Measurements from ENCODE around the gene FCER1A.
"Not testable (repeated sequence)": the region's sequence is repeated elsewhere in the genome, so short reads cannot be mapped to it uniquely, and the experiment has no call there.

FCER1A gene

GRCh38 chr1:159339536-159339935 is 37.4 kb downstream of the FCER1A start:
- Histone ChIP-seq H3K4ac (ENCODE audit: low read depth, low read length) (no peak overlapping the region), H2BK15ac (replicated peaks; ENCODE audit: low read depth) (no peak overlapping the region), H2AK5ac (ENCODE audit: low read length) (no peak overlapping the region), H2BK5ac (ENCODE audit: low read length) (no peak overlapping the region), H3K36me3 (ENCODE audit: control insufficient read depth, insufficient read depth, low read length) (no peaks in the 10 kb centered on the region), H3K79me1 (ENCODE audit: low read length) (no peaks in the 10 kb centered on the region), H3K4me1 (ENCODE audit: control insufficient read depth, low read depth, low read length) (no peaks in the 10 kb centered on the region), H3K79me2 (ENCODE audit: control insufficient read depth, insufficient read depth, low read length) (no peaks in the 10 kb centered on the region), H3K23ac (ENCODE audit: low read length) (no peak overlapping the region), H3K27ac (ENCODE audit: low read depth, low read length) (no peak overlapping the region), H4K8ac (ENCODE audit: low read depth, low read length) (no peak overlapping the region), H3K4me3 (ENCODE audit: low read length) (no peak overlapping the region), H3K18ac (ENCODE audit: low read length) (no peak overlapping the region), H4K5ac (ENCODE audit: low read length) (no peak overlapping the region), H3K27me3 (ENCODE audit: insufficient read depth, low read length, poor library complexity) (no peaks in the 10 kb centered on the region), H3K4me2 (ENCODE audit: low read length) (no peak overlapping the region), H3K9ac (ENCODE audit: low read length) (no peak overlapping the region), H3K56ac (ENCODE audit: low read length) (no peak overlapping the region), H2BK120ac (ENCODE audit: low read depth, low read length) (no peak overlapping the region)
- DNase-seq, result peak; percentile 3
- no CpG with 5 or more reads among the region's 1 CpG for WGBS (ENCODE audit: extremely low coverage, insufficient coverage, low lambda C conversion rate)

GRCh38 chr1:159341736-159342135 is 39.6 kb downstream of the FCER1A start:
- Histone ChIP-seq H2BK5ac (ENCODE audit: low read length) (no peak overlapping the region), H3K27ac (ENCODE audit: low read depth, low read length) (no peak overlapping the region), H2BK120ac (ENCODE audit: low read depth, low read length) (no peak overlapping the region), H3K23ac (ENCODE audit: low read length) (no peak overlapping the region), H3K18ac (ENCODE audit: low read length) (no peak overlapping the region), H3K56ac (ENCODE audit: low read length) (no peak overlapping the region), H3K27me3 (ENCODE audit: insufficient read depth, low read length, poor library complexity) (no peaks in the 10 kb centered on the region), H3K4ac (ENCODE audit: low read depth, low read length) (no peak overlapping the region), H2AK5ac (ENCODE audit: low read length) (no peak overlapping the region), H3K36me3 (ENCODE audit: control insufficient read depth, insufficient read depth, low read length) (no peaks in the 10 kb centered on the region), H3K4me1 (ENCODE audit: control insufficient read depth, low read depth, low read length) (no peaks in the 10 kb centered on the region), H3K4me2 (ENCODE audit: low read length) (no peak overlapping the region), H2BK15ac (replicated peaks; ENCODE audit: low read depth) (no peak overlapping the region), H3K79me2 (ENCODE audit: control insufficient read depth, insufficient read depth, low read length) (no peaks in the 10 kb centered on the region), H4K8ac (ENCODE audit: low read depth, low read length) (no peak overlapping the region), H4K5ac (ENCODE audit: low read length) (no peak overlapping the region), H3K9ac (ENCODE audit: low read length) (no peak overlapping the region), H3K79me1 (ENCODE audit: low read length) (no peaks in the 10 kb centered on the region), H3K4me3 (ENCODE audit: low read length) (no peak overlapping the region)
- WGBS (ENCODE audit: extremely low coverage, insufficient coverage, low lambda C conversion rate), result no CpG with 5 or more reads among the region's 2 CpGs
- DNase-seq, result no peak

GRCh38 chr1:159342761-159343425 is 40.8 kb downstream of the FCER1A start:
- Histone ChIP-seq H3K56ac (ENCODE audit: low read length) (no peak overlapping the region), H2BK15ac (replicated peaks; ENCODE audit: low read depth) (no peak overlapping the region), H3K27me3 (ENCODE audit: insufficient read depth, low read length, poor library complexity) (no peaks in the 10 kb centered on the region), H3K4ac (ENCODE audit: low read depth, low read length) (no peak overlapping the region), H3K36me3 (ENCODE audit: control insufficient read depth, insufficient read depth, low read length) (no peaks in the 10 kb centered on the region), H4K8ac (ENCODE audit: low read depth, low read length) (no peak overlapping the region), H3K4me1 (ENCODE audit: control insufficient read depth, low read depth, low read length) (no peaks in the 10 kb centered on the region), H3K18ac (ENCODE audit: low read length) (no peak overlapping the region), H3K23ac (ENCODE audit: low read length) (no peak overlapping the region), H3K79me2 (ENCODE audit: control insufficient read depth, insufficient read depth, low read length) (no peaks in the 10 kb centered on the region), H4K5ac (ENCODE audit: low read length) (no peak overlapping the region), H2AK5ac (ENCODE audit: low read length) (no peak overlapping the region), H2BK120ac (ENCODE audit: low read depth, low read length) (no peak overlapping the region), H2BK5ac (ENCODE audit: low read length) (no peak overlapping the region), H3K4me2 (ENCODE audit: low read length) (no peak overlapping the region), H3K9ac (ENCODE audit: low read length) (no peak overlapping the region), H3K27ac (ENCODE audit: low read depth, low read length) (no peak overlapping the region), H3K4me3 (ENCODE audit: low read length) (no peak overlapping the region), H3K79me1 (ENCODE audit: low read length) (no peaks in the 10 kb centered on the region)
- no CpG with 5 or more reads among the region's 4 CpGs for WGBS (ENCODE audit: extremely low coverage, insufficient coverage, low lambda C conversion rate)
- no peak for DNase-seq

GRCh38 chr1:159349374-159349773 is 47.2 kb downstream of the FCER1A start:
- H2BK120ac ChIP-seq (ENCODE audit: low read depth, low read length); H3K79me2 ChIP-seq (ENCODE audit: control insufficient read depth, insufficient read depth, low read length); H3K4me1 ChIP-seq (ENCODE audit: control insufficient read depth, low read depth, low read length); H3K4ac ChIP-seq (ENCODE audit: low read depth, low read length); H3K36me3 ChIP-seq (ENCODE audit: control insufficient read depth, insufficient read depth, low read length); H3K79me1 ChIP-seq (ENCODE audit: low read length); H3K4me3 ChIP-seq (ENCODE audit: low read length); H2BK5ac ChIP-seq (ENCODE audit: low read length); H3K27ac ChIP-seq (ENCODE audit: low read depth, low read length); DNase-seq; H4K8ac ChIP-seq (ENCODE audit: low read depth, low read length); H4K5ac ChIP-seq (ENCODE audit: low read length); H2BK15ac ChIP-seq (replicated peaks; ENCODE audit: low read depth); H3K4me2 ChIP-seq (ENCODE audit: low read length); H3K9ac ChIP-seq (ENCODE audit: low read length); H3K56ac ChIP-seq (ENCODE audit: low read length); H2AK5ac ChIP-seq (ENCODE audit: low read length); H3K18ac ChIP-seq (ENCODE audit: low read length); H3K27me3 ChIP-seq (ENCODE audit: insufficient read depth, low read length, poor library complexity); H3K23ac ChIP-seq (ENCODE audit: low read length): not testable (repeated sequence)
- WGBS (ENCODE audit: extremely low coverage, insufficient coverage, low lambda C conversion rate), result no CpG with 5 or more reads among the region's 3 CpGs

- H3K4me3 ChIP-seq (ENCODE audit: low read length), result no peak overlapping the region
- H3K79me2 ChIP-seq (ENCODE audit: control insufficient read depth, insufficient read depth, low read length), result no peaks in the 10 kb centered on the region
- no peaks in the 10 kb centered on the region for H3K27me3 ChIP-seq (ENCODE audit: insufficient read depth, low read length, poor library complexity)
- H3K4me1 ChIP-seq (ENCODE audit: control insufficient read depth, low read depth, low read length), result no peaks in the 10 kb centered on the region
- no peak overlapping the region for H4K5ac ChIP-seq (ENCODE audit: low read length)
- no peak overlapping the region for H3K4me2 ChIP-seq (ENCODE audit: low read length)
- H4K8ac ChIP-seq (ENCODE audit: low read depth, low read length), result no peak overlapping the region
- no peaks in the 10 kb centered on the region for H3K36me3 ChIP-seq (ENCODE audit: control insufficient read depth, insufficient read depth, low read length)
- no peak overlapping the region for H2BK15ac ChIP-seq (replicated peaks; ENCODE audit: low read depth)
- H3K18ac ChIP-seq (ENCODE audit: low read length), result no peak overlapping the region
- DNase-seq, result no peak
- H2BK120ac ChIP-seq (ENCODE audit: low read depth, low read length), result no peak overlapping the region
- no peak overlapping the region for H3K56ac ChIP-seq (ENCODE audit: low read length)
- WGBS (ENCODE audit: extremely low coverage, insufficient coverage, low lambda C conversion rate), result no CpG with 5 or more reads among the region's 2 CpGs
- H2AK5ac ChIP-seq (ENCODE audit: low read length), result no peak overlapping the region
- H2BK5ac ChIP-seq (ENCODE audit: low read length), result no peak overlapping the region
- H3K9ac ChIP-seq (ENCODE audit: low read length), result no peak overlapping the region
- no peak overlapping the region for H3K23ac ChIP-seq (ENCODE audit: low read length)
- H3K4ac ChIP-seq (ENCODE audit: low read depth, low read length), result no peak overlapping the region
- no peak overlapping the region for H3K27ac ChIP-seq (ENCODE audit: low read depth, low read length)
- H3K79me1 ChIP-seq (ENCODE audit: low read length), result no peaks in the 10 kb centered on the region
Observed at GRCh38 chr1:159352436-159352835, 50.3 kb downstream of the FCER1A start.

Measured in mesendoderm (in vitro differentiated cells).